Stimulated activated memory B cell treated with anti-CD40 and anti-IgM and Interleukin-4, amounts not matched to agents 10 μg/mL and 1 μg/mL and 100 μg/mL, for 72 hours (primary cell): Measurements from ENCODE around the gene RXRG.

Source experiments
- ATAC-seq: fragments of 150-1000 bp; cut with Tn5 transposase; 2 replicates; pipeline ENCODE4 v1.10.0; 2021
- H3K27ac Mint-ChIP-seq: one replicate; pipeline ENCODE4 v1.8.0; 2022; ENCODE audit warnings: mild to moderate bottlenecking, mixed read lengths
- H3K27me3 Mint-ChIP-seq: one replicate; pipeline ENCODE4 v1.8.0; 2022; ENCODE audit warnings: mixed read lengths
- H3K36me3 Mint-ChIP-seq: one replicate; pipeline ENCODE4 v1.8.0; 2022; ENCODE audit warnings: mixed read lengths
- H3K4me1 Mint-ChIP-seq: one replicate; pipeline ENCODE4 v1.8.0; 2022; ENCODE audit warnings: mixed read lengths
- H3K4me3 Mint-ChIP-seq: one replicate; pipeline ENCODE4 v1.8.0; 2022; ENCODE audit warnings: mild to moderate bottlenecking, moderate library complexity, mixed read lengths
- H3K9me3 Mint-ChIP-seq: one replicate; pipeline ENCODE4 v1.8.0; 2022; ENCODE audit warnings: mixed read lengths

Gene RXRG

DNA sequence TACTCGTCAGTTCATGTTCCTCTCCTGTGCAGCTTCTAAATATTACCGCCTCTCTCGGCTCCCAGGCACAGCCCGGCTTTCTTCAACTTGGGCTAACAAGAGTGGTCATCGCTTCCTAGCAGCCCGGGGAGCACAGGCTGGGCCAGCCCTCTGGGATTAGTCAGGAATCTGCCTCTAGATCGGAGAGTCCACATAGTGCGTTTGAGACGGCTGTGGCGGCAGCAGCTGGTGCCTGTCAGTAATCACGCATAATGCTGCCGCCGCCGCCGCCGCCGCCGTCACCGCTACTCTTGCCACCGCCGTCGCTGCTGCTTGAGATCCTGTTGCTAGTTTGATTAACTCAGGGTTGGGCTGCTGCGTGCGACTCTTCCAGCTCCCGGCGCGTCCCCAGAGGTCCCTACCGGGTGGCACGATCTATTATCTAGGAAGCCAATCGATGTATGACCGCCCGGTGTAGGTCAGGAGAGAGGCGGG lies at the start of gene RXRG:
RXRG (minus strand) TSS at position 230 of the 474 bp plus-strand sequence. CDS start 233 bp downstream, outside the sequence.
- H3K9me3 Mint-ChIP-seq, result peaks cover 3% of the 10 kb centered on the region
- no peaks in the 10 kb centered on the region for H3K36me3 Mint-ChIP-seq
- H3K27ac Mint-ChIP-seq, result no peak within 1 kb of the TSS
- H3K27me3 Mint-ChIP-seq, result peaks cover 6% of the 10 kb centered on the region
- H3K4me3 Mint-ChIP-seq, result no peak within 1 kb of the TSS
- ATAC-seq, result no peak
- H3K4me1 Mint-ChIP-seq, result no peaks in the 10 kb centered on the region

DNA sequence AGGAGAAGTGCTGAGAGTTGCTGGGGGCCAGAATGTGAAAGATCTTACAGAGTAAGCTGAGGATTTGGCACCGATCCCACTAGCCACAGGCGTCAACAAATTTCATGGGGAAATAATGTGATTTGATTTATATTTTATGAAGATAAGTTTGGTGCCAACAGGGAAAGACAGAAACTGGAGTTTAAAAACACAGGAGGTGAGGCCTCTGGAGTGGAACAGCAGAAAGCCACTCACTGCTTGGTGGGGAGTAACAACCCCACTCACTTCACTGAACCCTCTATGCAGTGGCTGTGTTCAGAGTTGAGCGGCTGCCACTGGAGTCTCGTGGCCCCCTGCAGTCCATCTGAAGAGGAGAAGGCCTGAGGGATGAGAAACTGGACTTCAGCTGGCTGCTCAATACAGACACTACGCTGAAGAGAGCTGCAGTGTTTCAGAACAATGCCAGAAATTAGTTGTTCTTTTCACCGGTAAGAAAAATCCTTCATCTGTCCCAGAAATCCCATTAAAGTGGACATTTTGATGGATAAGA lies 48.0 kb upstream of the RXRG start:
- Mint-ChIP-seq H3K4me3 (no peak overlapping the region), H3K27me3 (peaks cover 20% of the 10 kb centered on the region), H3K9me3 (no peaks in the 10 kb centered on the region), H3K4me1 (peaks cover 11% of the 10 kb centered on the region), H3K36me3 (no peaks in the 10 kb centered on the region), H3K27ac (no peak overlapping the region)
- no peak for ATAC-seq

DNA sequence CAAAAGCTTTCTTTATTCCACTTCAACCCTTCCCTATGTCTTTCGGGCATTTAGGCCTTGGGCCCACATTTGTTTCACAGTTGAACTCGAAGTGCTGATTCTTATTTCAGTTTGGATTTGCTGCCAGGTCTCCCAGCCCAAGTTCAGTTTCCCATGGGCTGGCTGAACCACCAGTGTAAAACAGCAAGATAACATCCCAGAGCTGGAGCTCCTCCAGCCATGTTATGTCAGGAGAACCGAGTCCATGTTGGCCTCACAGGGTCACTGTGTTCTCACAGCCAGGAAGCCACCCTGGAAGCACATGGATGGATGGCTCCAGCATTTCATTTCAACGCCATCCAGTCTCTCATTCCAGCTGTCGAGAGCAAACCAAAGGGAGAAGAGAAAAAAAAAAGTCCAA lies 45.2 kb upstream of the RXRG start:
- Mint-ChIP-seq H3K36me3 (no peaks in the 10 kb centered on the region), H3K9me3 (no peaks in the 10 kb centered on the region), H3K4me3 (no peak overlapping the region), H3K4me1 (peaks cover 5% of the 10 kb centered on the region), H3K27me3 (peaks cover 37% of the 10 kb centered on the region), H3K27ac (no peak overlapping the region)
- ATAC-seq, result no peak

DNA sequence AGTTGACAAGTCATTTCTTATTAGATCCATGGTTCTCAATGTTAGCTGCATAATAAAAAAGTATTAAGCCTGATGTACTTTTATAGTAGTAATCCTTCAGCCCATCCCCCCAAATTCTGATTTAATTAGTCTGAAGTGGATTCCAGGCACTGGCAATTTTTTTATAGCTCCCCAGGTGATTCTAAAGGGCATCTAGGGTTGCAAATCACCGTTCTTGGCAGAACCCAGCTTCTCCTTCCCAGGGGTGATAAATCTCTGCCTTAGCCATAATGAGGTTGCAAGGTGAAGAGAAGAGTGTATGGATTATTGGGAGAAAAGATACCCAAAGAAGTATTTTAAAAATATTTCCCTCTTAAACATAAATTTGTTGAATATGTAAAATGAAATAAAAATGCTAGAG lies 43.0 kb upstream of the RXRG start:
- Mint-ChIP-seq H3K4me1 (no peaks in the 10 kb centered on the region), H3K27me3 (peaks cover 33% of the 10 kb centered on the region), H3K36me3 (no peaks in the 10 kb centered on the region), H3K9me3 (no peaks in the 10 kb centered on the region), H3K4me3 (no peak overlapping the region), H3K27ac (no peak overlapping the region)
- no peak for ATAC-seq

DNA sequence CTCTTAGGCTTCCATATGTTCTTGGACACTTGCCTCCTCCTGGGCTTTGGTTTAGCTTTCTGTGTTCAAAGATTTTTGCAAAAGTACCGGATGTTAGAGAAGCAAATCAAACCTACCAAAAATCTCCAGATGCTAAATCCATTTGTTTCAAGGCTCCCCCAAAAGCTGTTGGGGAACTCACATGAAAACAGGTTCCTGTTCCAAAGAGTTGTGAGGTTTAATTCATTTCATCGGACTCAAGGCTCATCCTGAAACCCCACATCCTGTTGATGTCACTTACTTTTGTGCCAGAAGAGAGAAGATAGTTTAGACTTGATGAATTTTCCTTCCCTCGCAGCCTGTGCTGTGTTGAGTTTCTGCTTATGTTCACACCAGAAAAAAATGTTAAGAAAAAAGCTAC lies 41.7 kb upstream of the RXRG start:
- Mint-ChIP-seq H3K4me1 (no peaks in the 10 kb centered on the region), H3K27me3 (peaks cover 35% of the 10 kb centered on the region), H3K9me3 (no peaks in the 10 kb centered on the region), H3K27ac (no peak overlapping the region), H3K36me3 (no peaks in the 10 kb centered on the region), H3K4me3 (no peak overlapping the region)
- ATAC-seq, result no peak

DNA sequence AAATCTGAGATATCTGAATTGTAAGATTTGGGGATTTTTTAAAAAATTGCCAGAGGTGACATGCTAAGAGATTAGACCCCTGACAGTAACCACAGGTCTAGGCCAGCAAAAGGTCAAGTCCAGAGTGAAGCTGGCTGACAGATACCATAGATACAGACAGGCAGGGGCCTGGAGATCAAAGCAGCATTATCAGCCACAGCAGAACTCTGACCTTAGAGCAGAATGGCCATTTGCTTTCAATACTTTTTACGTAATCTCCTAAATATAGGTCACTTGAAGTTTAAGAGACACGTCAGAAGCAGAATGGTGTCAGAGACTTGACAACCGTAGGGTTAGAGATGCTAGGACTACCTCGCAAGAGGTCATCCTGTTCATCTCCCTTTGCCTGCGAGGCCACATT lies 40.8 kb upstream of the RXRG start:
- Mint-ChIP-seq H3K9me3 (no peaks in the 10 kb centered on the region), H3K4me1 (no peaks in the 10 kb centered on the region), H3K4me3 (no peak overlapping the region), H3K27me3 (peaks cover 42% of the 10 kb centered on the region), H3K27ac (no peak overlapping the region), H3K36me3 (no peaks in the 10 kb centered on the region)
- no peak for ATAC-seq

DNA sequence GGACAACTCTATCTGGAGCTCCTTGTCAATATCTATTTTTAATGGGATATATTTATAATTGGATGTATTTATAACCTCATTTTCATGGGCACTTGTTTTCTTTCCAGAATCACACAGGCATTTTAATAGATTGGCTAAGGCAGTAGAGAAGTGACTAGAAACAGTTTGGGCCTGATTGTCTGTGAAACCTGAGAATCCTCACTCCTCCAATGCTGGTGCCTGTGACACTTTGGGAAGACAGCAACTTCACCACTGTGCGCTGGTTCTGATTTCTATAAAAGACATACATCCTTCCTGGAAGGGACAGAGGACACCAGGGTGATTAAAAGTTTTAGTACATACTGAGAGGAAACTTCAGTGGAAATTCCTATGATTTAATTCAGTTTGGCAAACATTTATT lies 39.6 kb upstream of the RXRG start:
- Mint-ChIP-seq H3K9me3 (no peaks in the 10 kb centered on the region), H3K27me3 (peaks cover 42% of the 10 kb centered on the region), H3K4me3 (no peak overlapping the region), H3K36me3 (no peaks in the 10 kb centered on the region), H3K27ac (no peak overlapping the region), H3K4me1 (no peaks in the 10 kb centered on the region)
- no peak for ATAC-seq

DNA sequence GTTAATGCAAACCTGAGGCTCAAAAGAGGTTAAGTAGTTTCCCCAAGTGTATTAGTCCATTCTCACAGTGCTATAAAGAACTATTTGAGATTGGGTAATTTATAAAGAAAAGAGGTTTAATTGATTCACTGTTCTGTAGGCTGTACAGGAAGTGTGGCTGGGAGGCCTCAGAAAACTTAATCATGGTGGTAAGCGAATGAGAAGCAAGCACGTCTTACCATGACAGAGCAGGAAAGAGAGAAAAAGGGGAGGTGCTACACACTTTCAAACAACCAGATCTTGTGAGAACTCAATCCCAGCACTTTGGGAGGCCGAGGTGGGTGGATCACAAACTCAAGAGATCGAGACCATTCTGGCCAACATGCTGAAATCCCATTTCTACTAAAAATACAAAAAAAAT lies 38.5 kb upstream of the RXRG start:
- H3K4me3 Mint-ChIP-seq, result no peak overlapping the region
- no peaks in the 10 kb centered on the region for H3K36me3 Mint-ChIP-seq
- H3K4me1 Mint-ChIP-seq, result no peaks in the 10 kb centered on the region
- ATAC-seq, result no peak
- peaks cover 42% of the 10 kb centered on the region for H3K27me3 Mint-ChIP-seq
- H3K9me3 Mint-ChIP-seq, result no peaks in the 10 kb centered on the region
- no peak overlapping the region for H3K27ac Mint-ChIP-seq

DNA sequence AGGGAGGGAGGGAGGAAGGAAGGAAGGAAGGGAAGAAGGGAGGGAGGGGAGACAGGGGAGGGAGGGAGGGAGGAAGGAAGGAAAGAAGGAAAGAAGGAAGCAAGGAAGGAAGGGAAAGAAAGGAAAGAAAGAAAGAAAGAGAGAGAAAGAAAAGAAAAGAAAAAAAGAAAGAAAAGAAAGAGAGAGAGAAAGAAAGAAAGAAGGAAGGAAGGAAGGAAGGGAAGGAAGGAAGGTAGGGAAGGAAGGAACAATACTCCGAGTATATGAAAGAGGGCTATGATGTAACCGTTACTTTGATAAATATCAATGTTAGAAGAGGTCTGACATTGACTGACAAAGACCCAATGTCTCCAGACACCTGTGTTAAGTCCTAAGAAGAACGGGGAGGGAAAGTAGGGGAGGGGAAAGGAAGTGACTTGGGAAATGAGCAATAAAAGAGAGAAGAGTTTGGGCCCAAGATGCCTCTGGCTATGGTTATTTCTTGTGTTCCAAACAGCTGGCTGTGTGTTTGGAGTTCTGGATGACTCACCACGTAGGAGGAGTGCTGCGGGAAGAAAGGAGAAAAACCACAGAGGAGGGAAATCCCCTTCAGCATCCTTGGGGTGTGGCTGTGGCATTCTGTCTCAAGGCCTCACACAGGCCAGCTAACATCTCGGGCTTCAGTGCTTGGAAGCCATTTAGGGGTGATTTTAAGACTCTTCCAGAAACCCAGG lies 37.0 kb upstream of the RXRG start:
- H3K36me3 Mint-ChIP-seq, result no peaks in the 10 kb centered on the region
- peaks cover 34% of the 10 kb centered on the region for H3K27me3 Mint-ChIP-seq
- no peaks in the 10 kb centered on the region for H3K9me3 Mint-ChIP-seq
- no peak overlapping the region for H3K4me3 Mint-ChIP-seq
- no peak for ATAC-seq
- no peaks in the 10 kb centered on the region for H3K4me1 Mint-ChIP-seq
- no peak overlapping the region for H3K27ac Mint-ChIP-seq

DNA sequence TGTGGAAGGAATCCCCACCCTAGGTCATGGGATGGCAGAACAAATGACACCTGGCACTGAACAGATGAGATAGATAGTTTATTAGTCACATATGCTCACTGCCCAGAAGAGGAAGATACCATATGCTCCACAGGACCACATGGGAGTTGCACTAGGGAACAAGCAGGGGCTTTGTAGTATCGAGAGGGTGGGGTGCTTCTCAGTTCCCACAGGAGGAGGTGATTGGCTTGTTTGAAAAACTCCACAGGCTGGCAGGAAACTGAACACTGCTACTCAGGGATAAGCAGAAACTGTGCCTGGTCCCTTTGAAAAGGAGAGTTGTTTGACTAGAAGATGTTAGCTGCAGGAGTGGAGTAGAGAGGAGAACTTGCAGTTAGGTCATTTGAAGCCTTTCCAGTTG lies 31.9 kb upstream of the RXRG start:
- Mint-ChIP-seq H3K4me3 (no peak overlapping the region), H3K4me1 (no peaks in the 10 kb centered on the region), H3K27ac (no peak overlapping the region), H3K9me3 (no peaks in the 10 kb centered on the region), H3K36me3 (no peaks in the 10 kb centered on the region), H3K27me3 (peaks cover 26% of the 10 kb centered on the region)
- ATAC-seq, result no peak

DNA sequence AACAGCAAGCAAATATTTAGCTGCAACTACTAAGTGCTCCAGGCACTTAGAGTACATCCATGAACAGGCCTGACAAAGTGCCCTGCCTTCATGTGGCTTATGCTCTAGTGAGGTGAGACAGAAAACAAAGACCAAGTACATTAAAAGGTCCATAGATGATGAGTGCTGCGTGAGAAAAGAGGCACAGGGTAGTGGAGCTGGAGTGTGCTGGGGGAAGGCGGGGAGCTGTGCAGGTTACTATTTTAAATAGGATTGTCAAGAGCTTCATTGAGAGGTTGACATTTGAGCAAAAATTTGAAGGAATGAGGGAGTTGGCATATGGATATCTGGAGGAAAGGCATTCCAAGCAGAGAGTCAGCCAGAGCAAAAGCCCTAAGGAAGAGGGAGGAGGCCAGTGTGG lies 29.3 kb upstream of the RXRG start:
- Mint-ChIP-seq H3K27me3 (peaks cover 27% of the 10 kb centered on the region), H3K9me3 (no peaks in the 10 kb centered on the region), H3K36me3 (no peaks in the 10 kb centered on the region), H3K27ac (no peak overlapping the region), H3K4me3 (no peak overlapping the region), H3K4me1 (no peaks in the 10 kb centered on the region)
- no peak for ATAC-seq

DNA sequence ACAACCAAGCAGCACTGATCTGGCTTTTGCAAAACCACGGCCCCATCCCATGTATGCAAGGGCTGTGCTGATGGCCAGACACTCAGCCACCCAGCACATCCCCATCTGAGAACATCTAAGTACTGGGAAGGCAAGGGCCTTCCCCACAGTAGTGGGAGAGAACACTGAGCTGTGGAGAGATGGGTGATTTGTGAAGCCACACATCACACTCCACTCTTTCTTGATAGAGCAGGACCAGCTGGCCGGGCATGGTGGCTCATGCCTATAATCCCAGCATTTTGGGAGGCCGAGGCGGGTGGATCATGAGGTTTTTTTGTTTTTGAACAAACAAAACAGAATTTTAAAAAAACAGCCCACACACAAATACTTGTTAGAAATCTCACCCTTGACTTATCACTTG lies 28.2 kb upstream of the RXRG start:
- Mint-ChIP-seq H3K4me1 (no peaks in the 10 kb centered on the region), H3K27me3 (peaks cover 27% of the 10 kb centered on the region), H3K4me3 (no peak overlapping the region), H3K36me3 (no peaks in the 10 kb centered on the region), H3K9me3 (no peaks in the 10 kb centered on the region), H3K27ac (no peak overlapping the region)
- ATAC-seq, result no peak

DNA sequence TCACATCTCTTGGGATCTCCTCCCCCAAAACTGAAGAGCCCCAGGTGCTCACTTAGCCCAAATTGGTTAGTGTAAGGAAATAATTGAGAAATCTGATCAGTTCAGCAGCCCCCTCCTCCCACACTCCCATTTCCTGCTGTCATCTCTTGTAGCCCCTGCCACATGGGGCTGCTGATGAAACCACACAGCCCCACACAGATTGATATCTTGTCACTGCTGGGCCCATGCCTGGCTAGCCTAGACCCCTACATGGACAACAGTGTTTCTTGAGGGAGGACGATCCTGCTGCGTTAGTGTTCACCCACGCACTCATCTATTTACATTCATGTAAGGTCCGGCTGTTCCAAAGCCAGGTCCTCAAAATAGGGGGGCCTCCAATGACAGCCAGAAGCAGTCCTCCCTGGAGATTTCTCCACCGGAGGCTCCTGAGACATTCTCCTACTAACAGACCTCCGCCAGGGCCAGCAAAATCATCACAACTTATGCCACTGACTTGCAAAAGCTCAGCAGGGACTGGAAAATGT lies 23.9 kb upstream of the RXRG start:
- Mint-ChIP-seq H3K9me3 (no peaks in the 10 kb centered on the region), H3K27ac (no peak overlapping the region), H3K27me3 (peaks cover 32% of the 10 kb centered on the region), H3K4me1 (no peaks in the 10 kb centered on the region), H3K36me3 (no peaks in the 10 kb centered on the region), H3K4me3 (no peak overlapping the region)
- ATAC-seq, result no peak

DNA sequence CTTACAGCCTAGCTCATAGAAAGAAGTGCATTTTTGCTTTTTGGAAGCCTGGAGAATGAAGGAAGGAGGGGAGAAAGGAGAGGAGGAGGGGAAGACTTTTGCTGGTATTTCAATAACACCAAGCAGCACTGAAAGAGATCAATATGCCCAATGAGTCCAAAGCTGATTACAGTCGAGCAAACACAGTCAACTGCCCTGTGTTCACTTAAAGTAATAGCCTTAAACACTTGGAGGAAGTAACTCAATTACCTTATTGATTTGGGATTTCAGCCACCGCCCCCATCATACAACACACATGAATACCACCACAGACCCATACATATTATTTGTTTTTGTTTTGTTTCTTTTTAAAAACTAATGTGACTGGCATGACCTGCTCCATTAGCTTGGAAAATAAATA lies 23.3 kb upstream of the RXRG start:
- no peak overlapping the region for H3K4me3 Mint-ChIP-seq

DNA sequence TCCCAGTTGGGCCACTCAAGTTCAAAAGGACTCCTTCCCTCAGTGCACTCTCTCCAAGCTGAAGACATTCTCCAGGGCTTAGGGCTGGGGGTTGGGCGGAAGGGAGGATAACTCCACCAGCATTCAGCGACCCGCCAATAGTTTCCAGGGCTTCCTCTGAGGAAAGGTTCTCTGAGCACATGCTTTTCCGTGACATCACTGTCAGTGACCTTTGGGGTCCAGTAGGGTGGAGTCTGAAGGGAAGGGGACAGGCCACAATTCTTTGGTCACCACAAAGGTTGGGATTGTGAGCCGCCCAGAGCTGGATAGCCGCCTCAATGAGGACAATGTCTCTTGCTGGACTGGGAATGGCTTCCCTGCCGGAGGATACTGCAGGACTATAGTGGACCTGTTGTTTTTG lies 22.8 kb upstream of the RXRG start:
- Mint-ChIP-seq H3K4me1 (no peaks in the 10 kb centered on the region), H3K9me3 (no peaks in the 10 kb centered on the region), H3K27me3 (peaks cover 32% of the 10 kb centered on the region), H3K36me3 (no peaks in the 10 kb centered on the region), H3K27ac (no peak overlapping the region), H3K4me3 (no peak overlapping the region)
- ATAC-seq, result no peak

More for the DNA sequence above, 23.3 kb upstream of the RXRG start:
- Mint-ChIP-seq H3K4me1 (no peaks in the 10 kb centered on the region), H3K27me3 (peaks cover 32% of the 10 kb centered on the region), H3K36me3 (no peaks in the 10 kb centered on the region), H3K9me3 (no peaks in the 10 kb centered on the region), H3K27ac (no peak overlapping the region)
- no peak for ATAC-seq

DNA sequence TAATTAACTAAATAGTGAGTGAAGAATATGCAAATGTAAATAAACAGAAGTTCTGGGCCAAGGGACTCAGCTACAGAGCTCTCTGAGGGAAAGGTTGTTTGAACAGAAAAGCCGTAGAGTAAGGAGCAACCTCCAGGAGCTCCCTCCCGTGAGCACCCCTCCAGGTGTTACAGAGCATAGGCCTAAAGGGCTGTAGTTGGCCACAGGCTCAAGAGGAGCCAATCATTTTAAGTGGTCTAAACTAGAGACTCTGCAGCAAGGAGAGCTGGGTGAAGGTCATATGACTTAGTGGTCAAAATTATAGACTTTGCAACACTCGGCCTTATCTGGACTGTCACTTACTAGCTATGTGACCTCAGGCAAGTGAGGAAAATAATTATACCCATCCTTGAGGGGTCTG lies 19.1 kb upstream of the RXRG start:
- no peaks in the 10 kb centered on the region for H3K4me1 Mint-ChIP-seq
- no peak overlapping the region for H3K27ac Mint-ChIP-seq
- H3K27me3 Mint-ChIP-seq, result peaks cover 18% of the 10 kb centered on the region
- no peaks in the 10 kb centered on the region for H3K36me3 Mint-ChIP-seq
- no peaks in the 10 kb centered on the region for H3K9me3 Mint-ChIP-seq
- no peak overlapping the region for H3K4me3 Mint-ChIP-seq
- ATAC-seq, result no peak
